GM21360 (cell line): ENCODE results near the gene GPR137C.
"Not testable (repeated sequence)": the region's sequence is repeated elsewhere in the genome, so short reads cannot be mapped to it uniquely, and the experiment has no call there.

Experiments used
- ATAC-seq: cut with Tn5 transposase; IDR thresholded peaks from one replicate; pipeline ENCODE4 v1.9.1; 2021; ENCODE audit warnings: mild to moderate bottlenecking, moderate library complexity; ENCODE audit not compliant: unreplicated experiment

GPR137C gene

DNA sequence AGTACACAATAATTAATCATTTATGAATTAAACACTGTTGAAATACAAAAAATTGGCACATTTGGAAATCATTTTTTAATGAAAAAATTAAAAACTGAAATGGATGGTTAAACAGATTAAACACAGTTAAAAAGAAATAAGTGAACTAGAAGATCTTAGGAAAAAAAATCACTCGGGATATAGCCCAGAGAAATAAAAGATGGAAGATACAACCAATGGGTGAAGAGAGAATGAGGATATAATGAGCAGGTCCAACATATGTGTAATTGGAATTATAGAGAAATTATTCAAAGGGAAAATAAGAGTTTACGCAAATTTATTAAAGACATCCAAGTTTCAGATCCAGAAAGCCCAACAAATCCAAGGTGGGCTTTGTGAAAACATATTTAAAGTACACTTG, 6.1 kb downstream of the GPR137C start:
- no peak for ATAC-seq

DNA sequence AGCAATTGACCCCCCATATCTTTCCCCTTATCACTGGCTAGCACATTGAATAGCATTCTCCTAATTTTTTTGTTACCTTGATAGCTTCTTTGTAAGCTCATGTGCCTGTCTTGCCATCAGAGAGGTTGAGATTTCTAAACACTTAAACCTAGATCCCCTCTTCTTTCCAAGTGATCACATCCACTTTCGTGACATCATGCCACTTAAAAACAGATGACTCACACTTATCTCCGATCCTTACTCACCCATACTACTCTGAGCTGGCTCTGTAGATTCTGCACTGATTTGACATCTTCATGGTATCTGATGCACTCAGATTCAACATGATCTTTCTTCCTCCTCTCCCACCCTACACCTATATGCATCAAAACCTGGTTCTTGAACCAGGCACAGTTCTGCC, 10.5 kb downstream of the GPR137C start:
- no peak for ATAC-seq

DNA sequence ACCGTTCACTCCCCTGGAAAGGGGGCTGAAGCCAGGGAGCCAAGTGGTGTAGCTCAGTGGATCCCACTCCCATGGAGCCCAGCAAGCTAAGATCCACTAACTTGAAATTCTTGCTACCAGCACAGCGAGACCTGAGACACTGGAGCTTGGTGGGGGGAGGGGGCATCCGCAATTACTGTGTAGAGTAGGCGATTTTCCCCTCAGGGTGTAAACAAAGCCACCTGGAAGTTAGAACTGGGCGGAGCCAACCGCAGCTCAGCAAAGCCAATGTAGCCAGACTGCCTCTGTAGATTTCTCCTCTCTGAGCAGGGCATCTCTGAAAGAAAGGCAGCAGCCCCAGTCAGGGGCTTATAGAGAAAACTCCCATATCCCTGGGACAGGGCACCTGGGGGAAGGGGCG, 15.8 kb downstream of the GPR137C start:
- not testable (repeated sequence) for ATAC-seq

DNA sequence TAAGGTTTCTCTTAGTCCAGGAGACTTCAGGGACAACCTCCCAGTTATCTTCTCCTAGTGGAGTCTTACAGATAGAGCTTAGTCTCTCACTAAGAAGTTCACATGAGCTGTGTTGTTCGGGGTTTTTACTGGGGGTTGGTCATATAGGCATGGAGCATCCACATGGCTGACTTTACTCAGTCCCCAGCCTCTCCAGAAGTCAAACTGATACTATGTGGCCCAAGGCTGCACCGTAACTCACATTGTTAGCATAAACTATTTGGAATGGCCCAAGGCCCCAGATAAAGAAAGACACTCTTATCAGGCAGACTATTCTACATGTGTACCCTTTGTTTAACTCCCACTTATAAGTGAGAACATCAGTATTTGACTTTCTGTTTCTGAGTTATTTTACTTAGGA, 23.2 kb downstream of the GPR137C start:
- no peak for ATAC-seq

DNA sequence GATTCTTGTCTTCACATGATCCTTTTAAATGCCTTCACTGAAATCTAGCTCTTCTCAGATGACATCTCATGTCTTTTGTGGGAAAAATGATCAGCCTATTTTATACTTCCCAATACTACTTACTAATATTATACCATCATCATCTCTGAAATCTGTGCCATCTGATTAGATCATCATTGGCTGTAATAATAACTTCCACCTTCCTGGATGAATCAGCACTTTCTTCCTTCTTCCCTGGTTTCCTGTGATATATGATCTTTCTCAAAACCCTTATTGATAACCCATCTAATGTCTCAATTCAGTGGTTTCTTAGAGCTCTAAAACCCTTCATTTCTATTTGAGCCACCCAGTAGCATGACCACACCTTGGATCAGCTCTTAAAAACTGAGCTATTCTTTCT, 30.9 kb downstream of the GPR137C start:
- ATAC-seq, result no peak

DNA sequence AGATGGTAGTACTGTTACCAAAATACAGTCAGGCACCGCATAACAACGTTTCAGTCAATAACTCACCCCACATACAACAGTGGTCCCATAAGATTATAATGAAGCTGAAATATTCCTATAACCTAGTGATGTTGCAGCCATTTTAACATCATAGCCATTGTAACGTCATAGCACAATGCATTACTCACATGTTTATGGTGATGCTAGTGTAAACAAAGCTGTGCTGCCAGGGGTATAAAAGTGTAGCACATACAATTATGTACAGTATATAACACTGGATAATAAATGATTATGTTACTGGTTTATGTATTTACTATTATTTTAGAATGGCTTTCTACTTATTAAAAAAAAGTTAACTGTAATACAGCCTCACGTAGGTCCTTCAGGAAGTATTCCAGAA, 37.0 kb downstream of the GPR137C start:
- no peak for ATAC-seq

DNA sequence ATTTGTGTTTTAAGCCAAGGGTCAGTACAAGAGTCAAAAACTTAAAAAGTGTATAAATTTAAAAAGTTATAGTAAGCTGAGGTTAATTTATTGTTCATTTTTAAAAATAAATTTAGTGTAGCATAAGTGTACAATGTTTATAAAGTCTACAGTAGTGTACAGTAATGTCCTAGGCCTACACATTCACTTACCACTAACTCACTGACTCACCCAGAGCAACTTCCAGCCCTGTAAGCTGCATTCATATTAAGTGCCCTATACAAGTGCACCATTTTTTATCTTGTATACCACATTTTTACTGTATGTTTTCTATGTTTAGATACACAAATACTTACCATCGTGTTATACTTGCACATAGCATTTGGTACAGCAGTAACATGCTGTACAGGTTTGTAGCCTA, 37.7 kb downstream of the GPR137C start:
- ATAC-seq, result no peak

DNA sequence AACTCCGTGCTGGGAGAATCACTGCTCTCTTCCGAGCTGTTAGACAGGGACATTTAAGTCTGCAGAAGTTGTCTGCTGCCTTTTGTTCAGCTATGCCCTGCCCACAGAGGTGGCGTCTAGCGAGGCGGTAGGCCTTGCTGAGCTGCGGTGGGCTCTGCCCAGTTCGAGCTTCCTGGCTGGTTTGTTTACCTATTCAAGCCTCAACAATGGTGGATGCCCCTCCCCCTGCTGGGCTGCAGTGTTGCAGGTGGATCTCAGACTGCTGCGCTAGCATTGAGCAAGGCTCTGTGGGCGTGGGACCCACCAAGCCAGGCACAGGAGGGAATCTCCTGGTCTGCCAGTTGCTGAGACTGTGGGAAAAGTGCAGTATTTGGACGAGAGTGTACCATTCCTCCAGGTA, 43.7 kb downstream of the GPR137C start:
- no peak for ATAC-seq

DNA sequence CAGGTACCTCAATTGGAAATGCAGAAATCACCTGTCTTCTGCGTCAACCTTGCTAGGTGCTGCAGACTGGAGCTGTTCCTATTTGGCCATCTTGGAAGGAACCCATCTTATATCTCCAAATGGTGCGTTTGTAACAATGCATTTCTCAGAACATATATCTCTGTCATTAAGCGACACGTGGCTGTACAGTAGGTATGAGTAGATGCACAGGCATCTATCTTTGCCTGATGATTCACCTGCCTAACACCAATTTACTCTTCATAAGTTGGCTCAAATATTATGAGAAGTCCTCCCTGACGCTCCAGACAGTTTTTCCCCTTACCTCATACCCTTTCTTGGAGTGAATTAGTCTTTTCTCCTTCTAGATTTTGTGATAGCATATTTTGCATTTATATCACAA, 44.2 kb downstream of the GPR137C start:
- ATAC-seq, result no peak

DNA sequence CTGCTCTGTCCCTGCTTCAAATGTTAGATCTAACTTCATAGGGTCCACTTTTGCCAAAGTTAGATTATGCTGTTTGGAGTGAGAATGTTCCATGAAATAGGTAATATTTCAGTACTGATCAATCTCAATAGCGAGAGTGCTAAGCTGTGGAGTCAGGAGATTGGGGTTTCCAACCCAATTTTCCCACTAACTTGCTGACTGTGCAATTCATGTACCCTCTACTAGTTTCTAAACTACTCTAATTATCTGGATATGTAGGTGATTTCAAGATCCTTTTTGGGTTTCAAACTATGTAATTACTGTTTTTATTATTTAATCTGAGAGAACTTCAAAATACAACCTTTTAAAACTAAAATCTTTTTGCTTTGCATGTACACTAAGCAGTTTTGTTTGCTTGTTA, 45.9 kb downstream of the GPR137C start:
- ATAC-seq, result no peak

DNA sequence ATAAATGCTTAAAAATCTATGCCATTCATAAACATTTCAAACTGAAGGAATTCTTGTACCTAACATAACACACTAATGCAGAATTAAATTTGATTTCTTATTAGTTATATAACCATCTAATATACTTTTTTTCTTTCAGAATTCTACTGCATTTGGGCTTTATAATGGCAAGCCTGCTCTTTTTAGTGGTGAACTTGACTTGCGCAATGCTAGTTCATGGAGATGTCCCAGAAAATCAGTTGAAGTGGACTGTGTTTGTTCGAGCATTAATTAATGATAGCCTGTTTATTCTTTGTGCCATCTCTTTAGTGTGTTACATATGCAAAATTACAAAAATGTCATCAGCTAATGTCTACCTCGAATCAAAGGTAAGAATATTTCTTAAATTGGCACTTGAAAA, 47.3 kb downstream of the GPR137C start:
- ATAC-seq, result no peak

DNA sequence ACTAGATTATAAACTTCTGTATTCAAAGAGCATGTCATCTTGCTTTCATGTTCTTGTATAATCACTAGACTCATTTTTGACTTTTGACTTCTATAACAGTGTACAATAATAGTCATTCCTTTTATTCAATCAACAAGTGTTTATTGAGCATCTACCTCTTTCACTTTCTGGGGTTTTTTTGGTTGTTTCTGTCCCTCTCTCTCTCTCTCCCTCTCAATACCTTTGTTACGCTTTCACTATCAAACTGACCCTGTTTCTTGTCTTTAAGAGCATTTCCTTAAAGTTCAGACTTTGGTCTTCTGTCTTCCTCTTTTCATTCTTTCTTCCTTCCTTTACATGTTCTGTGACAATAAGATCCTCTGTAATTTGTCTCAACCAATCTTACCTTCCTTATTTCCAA, 49.5 kb downstream of the GPR137C start:
- ATAC-seq, result no peak

DNA sequence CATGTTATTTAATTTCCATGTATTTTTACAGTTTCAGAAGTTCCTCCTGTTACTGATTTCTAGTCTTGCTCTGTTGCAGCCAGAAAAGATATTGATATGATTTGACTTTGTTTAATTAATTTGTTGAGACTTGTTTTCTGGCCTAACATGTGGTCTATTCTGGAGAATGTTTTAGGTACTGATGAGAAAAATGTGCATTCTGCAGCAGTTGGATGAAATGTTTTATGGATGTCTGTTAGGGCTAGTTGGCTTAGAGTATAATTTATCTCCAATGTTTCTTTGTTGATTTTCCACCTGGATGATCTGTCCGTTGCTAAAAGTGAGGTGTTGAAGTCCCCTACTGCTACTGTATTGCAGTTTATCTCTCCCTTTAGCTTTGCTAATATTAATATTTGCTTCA, 54.4 kb downstream of the GPR137C start:
- ATAC-seq, result no peak

DNA sequence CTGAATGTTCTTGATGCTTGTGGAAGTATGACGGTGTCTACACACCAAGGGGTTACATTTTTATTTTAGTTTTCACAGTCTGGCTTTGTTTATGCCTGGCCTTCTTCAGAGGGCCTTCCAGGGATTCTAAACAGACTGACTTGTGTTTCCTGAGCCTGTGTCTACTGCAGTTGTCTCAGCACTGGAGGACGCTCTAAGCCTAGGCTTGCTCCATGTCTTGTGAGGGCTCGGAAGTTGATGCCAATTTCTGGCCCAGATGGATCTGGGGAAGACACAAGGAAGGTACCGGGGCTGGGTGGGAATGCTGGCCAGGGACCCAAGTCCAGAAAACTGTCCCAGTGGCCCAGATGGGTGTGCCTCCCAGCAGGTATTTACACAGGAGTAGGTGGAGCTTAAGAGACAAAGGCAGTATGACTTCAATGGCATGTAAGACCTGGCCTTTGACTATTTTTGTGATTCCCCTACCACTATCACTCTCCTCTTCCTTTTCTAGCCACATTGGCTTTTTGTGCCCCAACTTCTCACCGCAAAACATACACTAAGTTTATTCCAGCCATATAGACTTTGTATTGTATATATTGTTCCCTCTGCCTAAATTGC, 56.9 kb downstream of the GPR137C start:
- ATAC-seq, result no peak

DNA sequence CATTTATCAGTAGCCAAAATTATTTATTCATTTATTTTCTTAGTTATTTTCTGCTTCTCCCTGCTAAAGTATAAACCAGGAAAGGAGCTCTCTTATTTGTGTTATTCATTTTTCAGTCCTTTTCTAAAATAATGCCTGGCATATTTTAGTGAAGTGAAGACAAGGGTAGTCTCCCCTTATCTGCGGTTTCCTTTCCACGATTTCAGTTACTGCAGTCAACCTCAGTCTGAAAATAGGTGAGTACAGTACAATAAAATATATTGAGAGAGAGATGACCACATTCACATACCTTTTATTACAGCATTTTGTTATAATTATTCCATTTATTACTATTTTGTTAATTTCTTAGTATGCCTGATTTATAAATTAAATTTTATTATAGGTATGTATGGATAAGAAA, 57.6 kb downstream of the GPR137C start:
- no peak for ATAC-seq

DNA sequence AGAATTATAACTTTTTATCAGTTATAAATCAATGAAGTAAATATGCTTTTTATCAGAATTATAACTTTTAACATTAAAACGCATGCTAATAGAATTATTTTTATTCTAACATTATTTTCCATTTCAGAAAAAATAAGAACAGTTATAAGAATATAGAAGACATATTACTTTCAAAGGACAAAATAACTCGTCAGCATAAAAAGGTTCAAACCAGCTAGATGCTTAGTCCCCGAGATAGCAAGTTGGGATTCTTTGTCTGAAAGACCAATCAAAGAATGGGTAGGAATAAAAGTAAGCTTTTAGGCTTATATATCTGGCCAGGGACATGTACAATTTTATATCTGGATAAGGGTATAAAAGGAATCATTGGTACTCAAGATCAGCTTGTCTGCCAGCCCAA, 66.0 kb downstream of the GPR137C start:
- no peak for ATAC-seq

DNA sequence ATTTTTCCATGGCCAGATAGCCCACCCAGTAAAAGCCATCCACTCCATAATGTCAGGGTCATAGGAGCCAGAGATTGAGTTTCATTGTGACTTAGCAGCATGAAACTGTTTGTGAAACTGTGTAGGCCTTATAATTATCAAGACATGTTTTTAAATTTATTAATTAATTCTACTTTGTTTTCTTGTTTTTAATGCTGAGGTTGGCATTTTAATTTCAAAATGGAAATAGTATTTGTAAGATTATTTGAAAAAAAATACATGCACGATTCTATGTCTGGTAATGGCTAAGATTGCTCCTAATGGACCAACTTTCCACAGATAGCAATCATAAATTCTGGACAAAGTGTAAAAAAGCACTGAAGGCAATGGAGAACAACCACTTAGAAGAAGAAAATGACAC, 67.1 kb downstream of the GPR137C start:
- ATAC-seq, result no peak

DNA sequence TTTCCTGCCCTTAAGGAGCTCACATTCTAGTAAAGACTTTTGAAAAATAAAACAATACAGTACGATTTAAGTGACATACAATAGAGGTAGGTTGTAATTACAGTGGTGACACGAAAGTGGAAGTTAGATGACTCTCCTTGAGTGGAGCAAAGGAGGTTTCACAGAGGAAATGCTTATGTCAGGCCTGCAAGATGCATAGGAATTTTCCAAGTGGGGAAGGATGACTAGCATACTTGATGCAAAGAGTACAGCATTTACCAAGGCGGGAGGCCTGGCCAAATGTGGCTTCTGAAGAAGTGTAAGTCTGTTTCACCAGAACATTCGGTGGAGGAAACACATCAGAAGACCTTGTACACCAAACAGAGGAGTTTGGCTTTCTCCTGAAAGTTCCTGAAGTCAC, 87.5 kb downstream of the GPR137C start:
- no peak for ATAC-seq

DNA sequence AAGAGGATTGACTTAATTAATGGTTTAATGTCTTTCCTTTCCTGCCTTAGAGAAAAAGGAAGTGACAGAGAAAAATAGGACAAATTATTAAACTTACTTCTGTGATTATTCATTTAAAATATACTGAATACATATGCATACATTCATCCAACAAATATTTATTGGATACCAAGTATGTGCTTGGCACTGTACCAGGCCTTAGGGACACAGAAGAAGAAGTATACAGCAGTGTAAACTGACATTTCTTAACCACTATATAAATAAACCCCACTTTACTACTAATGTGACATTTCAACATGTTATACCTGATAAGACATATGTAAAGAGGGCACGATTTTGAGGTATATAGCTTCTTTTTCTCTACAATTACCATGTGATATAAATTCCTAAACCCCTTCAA, 89.1 kb downstream of the GPR137C start:
- no peak for ATAC-seq

DNA sequence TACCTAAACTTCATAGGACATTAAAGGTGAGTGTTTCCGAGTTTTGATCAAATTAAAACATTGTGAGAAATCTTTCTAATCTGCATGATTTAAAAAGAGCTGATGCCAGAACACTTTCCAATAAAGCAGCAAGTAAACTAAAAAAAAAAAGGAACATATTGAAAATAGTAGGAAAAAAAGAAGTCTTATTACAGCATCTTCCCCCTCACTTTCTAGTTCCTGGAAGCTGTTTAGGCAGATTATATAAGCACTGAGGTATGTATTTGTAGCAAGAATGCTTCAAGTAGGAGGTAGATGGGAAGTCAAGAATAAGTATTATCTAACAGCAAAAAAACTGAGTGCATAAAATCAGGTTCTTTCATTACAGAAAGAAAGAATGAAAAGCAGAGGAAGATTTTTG, 96.9 kb downstream of the GPR137C start:
- no peak for ATAC-seq

DNA sequence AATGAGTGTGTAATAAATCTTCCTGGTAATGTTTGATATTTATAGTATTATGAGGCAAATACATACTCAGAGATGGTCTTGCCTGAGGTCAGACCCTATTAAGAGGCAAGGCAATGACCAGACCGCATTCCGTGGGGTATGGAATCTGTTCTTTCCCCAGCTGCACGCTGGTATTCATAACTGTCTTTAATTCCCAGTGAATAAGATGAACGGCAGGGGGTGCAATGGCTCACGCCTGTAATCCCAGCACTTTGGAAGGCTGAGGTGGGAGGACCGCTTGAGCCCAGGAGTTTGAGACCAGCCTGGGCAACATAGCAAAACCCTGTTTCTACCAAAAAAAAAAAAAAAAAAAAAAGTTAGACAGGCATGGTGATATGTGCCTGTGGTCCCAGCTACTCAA, 98.1 kb downstream of the GPR137C start:
- no peak for ATAC-seq

DNA sequence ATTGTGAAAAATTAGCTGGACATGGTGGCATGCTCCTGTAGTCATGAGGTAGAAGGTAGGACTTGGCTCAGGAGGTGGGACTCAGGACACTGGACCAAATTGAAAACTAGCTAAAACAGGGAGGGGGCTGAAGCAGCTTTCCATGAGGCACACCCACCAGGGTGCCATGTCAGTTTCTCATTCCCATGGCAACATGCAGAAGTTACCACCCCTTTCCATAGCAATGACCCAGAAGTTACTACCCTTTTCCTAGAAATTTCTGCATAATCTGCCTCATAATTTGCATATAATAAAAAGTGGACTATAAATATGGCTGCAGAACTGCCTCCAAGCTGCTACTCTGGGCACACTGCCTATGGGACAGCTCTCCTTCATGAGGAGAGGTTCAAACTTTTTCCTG, 104.3 kb downstream of the GPR137C start:
- ATAC-seq, result no peak

DNA sequence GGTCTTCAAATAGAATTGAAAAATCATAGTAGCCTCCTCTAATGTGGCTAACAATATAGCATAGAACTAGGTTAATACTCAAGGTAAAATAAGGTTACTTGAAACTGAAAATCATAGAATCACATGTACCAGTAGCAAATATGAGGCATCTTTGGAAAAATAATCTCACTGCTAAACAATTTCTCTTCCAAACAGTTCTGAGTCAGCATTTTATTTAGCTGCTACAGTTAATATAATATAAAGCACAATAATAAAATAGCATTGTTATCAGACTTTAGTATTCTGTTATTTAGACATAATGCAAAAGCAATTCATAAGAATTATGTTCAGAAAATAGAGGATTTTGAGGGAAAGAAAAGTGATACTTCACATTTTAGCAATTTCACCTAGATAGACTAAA, 107.7 kb downstream of the GPR137C start:
- no peak for ATAC-seq

DNA sequence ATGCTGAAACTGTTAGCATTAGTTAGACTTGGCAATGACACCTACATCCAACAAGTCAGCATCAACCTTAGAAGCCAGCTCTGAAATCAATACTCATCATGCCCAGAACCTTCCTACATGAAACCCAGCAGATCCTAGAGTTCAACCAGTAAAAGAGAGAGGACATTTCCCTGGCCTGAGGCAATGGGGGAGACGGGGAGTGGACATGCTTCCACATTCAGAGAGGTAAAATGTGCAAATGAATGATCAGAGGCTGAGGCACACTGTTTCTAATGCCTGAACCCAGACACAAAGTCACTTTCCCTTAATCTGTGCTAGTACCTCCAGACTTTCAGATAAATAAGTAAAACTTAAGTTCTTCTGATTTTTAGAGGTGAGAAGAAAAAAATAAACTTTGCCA, 108.2 kb downstream of the GPR137C start:
- no peak for ATAC-seq
